Uterus (tissue), 2 donors: ENCODE results near the gene TMEM165.

Source experiments
- CTCF ChIP-seq, 4 experiments: fragments of 200-600 bp in 2 of 4; fragments of 450-650 bp in 2 of 4; sonication (generic) in 2 of 4; IDR thresholded peaks; one replicate each; pipeline ENCODE4 v1.5.1; 2016 to 2019; ENCODE audit warnings: antibody characterized with exemption in 4 of 4, mild to moderate bottlenecking in 2 of 4, moderate library complexity in 1 of 4
- POLR2A ChIP-seq, 2 donors: fragments of 450-650 bp; IDR thresholded peaks; one replicate each; pipeline ENCODE4 v1.6.1; 2016; ENCODE audit warnings: antibody characterized with exemption in 2 of 2, mild to moderate bottlenecking in 1 of 2, moderate library complexity in 1 of 2

DNA sequence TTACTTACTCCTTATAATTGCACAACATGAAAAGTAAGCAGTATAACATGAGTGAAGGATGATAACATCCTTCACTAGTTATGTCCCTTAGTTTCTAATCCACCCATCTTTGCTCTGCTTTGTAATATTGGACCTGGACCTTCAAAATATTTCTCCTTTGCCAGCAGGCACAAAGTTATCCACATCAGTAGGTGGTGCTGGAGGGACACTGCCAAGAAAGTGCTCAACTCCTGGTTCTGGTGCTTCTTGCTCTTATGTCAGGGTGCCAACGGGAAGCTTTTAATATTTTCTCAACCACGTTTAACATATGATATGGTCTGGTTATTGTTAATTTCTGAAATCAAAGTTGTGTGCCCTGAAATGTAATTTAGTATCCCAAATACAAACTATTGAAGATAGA, 49.1 kb downstream of the TMEM165 start:
- TF ChIP-seq POLR2A (IDR thresholded peaks at IDR 0.05) (no peak), CTCF (IDR thresholded peaks at IDR 0.05) (no peak)
